Pulmonary artery endothelial cell (primary cell): ENCODE measurements around the gene WFIKKN1. TPM values are rescaled to one million over a fixed set of nuclear protein-coding genes. Genes with fewer than 3 reads are reported as not detected.

Experiments
- DNase-seq: peaks from one replicate; pipeline ENCODE4 v3.0.0-alpha.2; 2011; ENCODE audit warnings: low read depth, low spot score
- total RNA-seq: library from RNA; depleted of rRNA; stranded (reverse); fragments of >200 nt; gene quantifications from 2 replicates; pipeline ENCODE4 v1.2.3, GENCODE V29; 2014

The WFIKKN1 gene
- total RNA-seq, 1 donor from 2014 or later = 0.07 TPM

GRCh38 chr16:652454-653305 lies 21.9 kb downstream of the WFIKKN1 start:
- DNase-seq = no peak

DNA sequence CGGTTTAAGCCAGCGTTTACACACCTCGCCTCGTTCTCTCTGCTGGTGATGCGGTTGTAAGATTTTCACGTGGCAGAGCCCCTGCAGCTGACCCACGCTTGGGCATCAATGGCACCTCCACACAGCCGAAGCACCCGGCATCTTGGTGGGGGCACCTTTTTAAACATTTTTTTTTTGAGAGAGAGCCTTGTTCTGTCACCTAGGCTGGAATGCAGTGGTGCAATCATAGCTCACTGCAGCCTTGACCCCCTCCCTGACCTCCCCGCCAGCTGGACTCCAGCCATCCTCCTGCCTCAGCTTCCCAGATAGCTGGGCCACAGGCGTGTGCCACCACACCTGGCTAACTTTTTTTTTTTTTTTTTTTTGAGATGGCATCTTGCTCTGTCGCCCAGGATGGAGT lies 23.2 kb downstream of the WFIKKN1 start:
- no peak for DNase-seq

- DNase-seq = no peak
Measured at GRCh38 chr16:657487-657886, 26.7 kb downstream of the WFIKKN1 start.

DNA sequence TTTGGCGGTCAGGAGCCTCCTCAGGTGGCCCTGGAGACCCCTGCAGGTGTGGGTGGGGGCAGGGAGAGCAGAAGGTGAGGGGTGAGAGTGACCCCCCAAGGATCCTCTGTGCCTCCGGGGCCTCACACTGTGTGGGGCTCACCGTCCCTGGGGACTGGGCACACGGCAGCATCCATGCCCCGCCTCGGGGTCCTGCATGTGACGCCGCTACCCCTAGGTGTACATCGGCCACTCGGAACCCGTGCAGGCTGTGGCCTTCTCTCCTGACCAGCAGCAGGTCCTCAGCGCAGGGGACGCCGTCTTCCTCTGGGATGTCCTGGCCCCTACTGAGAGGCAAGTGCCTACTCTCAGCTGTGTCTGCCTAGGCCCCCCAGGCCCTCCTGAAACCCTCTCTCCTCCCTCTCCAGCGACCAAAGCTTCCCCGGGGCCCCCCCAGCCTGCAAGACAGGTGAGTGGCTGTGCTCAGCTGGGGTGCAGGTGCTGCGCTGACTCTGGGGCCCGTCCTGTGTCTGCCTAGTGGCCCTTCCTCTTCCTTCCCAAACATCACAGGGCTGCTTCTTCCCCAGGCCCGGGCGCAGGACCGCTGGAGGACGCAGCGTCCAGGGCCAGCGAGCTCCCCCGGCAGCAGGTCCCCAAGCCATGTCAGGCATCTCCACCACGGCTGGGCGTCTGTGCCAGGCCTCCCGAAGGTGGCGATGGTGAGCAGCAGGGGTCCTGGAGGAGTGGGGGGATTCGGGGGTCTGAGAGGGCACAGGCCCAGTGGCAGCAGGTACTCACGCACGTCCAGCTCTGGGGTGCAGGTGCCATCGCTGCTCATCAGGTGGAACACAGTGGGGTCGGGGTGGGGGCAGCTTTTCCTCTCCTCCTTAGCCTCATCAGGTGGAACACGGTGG lies 28.1 kb downstream of the WFIKKN1 start:
- DNase-seq = no peak

- DNase-seq = no peak
Measured at GRCh38 chr16:659618-660017, 28.8 kb downstream of the WFIKKN1 start.

- no peak for DNase-seq
Measured at GRCh38 chr16:660132-660458, 29.3 kb downstream of the WFIKKN1 start.

GRCh38 chr16:660459-661183 lies 29.8 kb downstream of the WFIKKN1 start:
- DNase-seq = peak; percentile 70

GRCh38 chr16:661184-661821 lies 30.5 kb downstream of the WFIKKN1 start:
- DNase-seq = no peak

- no peak for DNase-seq
Measured at GRCh38 chr16:662095-662494, 31.3 kb downstream of the WFIKKN1 start.

- no peak for DNase-seq
Measured at GRCh38 chr16:662597-662996, 31.8 kb downstream of the WFIKKN1 start.

DNA sequence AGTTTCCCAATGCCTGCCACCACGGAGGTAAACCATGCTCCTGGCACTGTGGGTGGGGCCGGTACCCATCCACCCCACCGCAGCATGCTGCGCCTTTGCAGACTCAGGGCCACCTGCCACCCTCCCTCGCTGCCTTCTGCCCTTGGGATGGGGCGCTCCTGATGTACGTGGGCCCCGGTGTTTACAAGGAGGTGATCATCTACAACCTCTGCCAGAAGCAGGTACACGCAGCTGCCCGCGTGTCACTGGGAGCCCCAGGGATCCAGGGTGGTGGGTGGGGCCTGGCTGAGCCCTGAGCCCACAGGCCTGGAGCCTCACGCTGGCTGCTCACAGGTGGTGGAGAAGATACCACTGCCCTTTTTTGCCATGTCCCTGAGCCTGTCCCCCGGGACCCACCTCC lies 35.8 kb downstream of the WFIKKN1 start:
- DNase-seq = no peak

- DNase-seq = no peak
Measured at GRCh38 chr16:667113-667779, 36.5 kb downstream of the WFIKKN1 start.

GRCh38 chr16:667780-668518 lies 37.2 kb downstream of the WFIKKN1 start, which contains the start of gene RHOT2:
RHOT2 (plus strand) TSS chr16:668132; CDS start chr16:668200, 68 bp downstream.
- DNase-seq = peak; percentile 44

DNA sequence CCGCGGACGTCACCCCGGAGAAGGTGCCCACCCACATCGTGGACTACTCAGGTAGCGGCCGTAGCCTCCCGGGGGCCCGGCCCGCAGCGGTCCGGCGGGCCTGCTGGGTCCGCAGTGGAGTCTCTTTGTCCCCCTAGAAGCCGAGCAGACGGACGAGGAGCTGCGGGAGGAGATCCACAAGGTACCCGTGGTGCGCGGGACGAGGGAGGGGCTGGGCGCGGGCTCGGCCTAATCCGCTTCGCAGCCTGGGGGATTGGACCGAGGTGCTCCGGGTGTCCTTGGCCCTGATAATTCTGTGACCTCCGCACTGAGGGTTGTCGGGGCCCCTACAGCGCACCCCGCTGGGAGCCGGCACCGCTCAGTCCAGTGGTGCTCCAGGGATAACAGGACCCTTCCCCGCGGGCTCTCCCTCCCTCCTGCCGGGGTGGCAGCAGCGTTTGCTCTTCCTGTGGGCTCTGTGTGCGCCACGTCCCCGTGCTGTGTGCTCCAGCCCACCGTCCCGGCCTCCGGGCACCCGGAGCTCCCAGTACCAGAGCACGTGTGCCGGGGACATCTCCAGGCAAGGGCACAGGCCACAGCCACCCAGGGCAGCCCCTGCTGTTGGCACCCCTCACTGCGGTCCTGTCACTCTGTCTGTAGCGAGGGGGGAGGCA lies 37.9 kb downstream of the WFIKKN1 start:
- no peak for DNase-seq

- DNase-seq = no peak
Measured at GRCh38 chr16:669666-670065, 38.9 kb downstream of the WFIKKN1 start.

GRCh38 chr16:670485-671352 lies 39.9 kb downstream of the WFIKKN1 start:
- DNase-seq = no peak

GRCh38 chr16:671353-672131 lies 40.8 kb downstream of the WFIKKN1 start:
- no peak for DNase-seq

- no peak for DNase-seq
Measured at GRCh38 chr16:672371-672770, 41.6 kb downstream of the WFIKKN1 start.
